HCT116 (cell line): ENCODE measurements around the gene SOCS4. TPM values are rescaled to one million over a fixed set of nuclear protein-coding genes. Genes with fewer than 3 reads are reported as not detected.

Experiments used
- ATAC-seq: fragments of 200-7000 bp; cut with Tn5 transposase; 2 replicates; pipeline ENCODE4 v1.9.1; 2020; ENCODE audit warnings: mild to moderate bottlenecking, moderate library complexity
- BruUV-seq: library from RNA; stranded (reverse); fragments of 400-500 nt; replicated peaks from 2 replicates; lab custom pipeline; 2021; lab: Mats Ljungman, UMichigan
- CTCF ChIA-PET: fragments of 300-600 bp; sonication (Branson Sonifier 250); formaldehyde crosslinking; loops from one replicate; lab custom pipeline; 2021; ENCODE audit warnings: antibody characterized with exemption; lab: Charles Lee
- POLR2A ChIA-PET: fragments of 300-600, 350-600 bp; sonication (Branson Sonifier 250); formaldehyde crosslinking; loops from one replicate; lab custom pipeline; 2021; ENCODE audit warnings: antibody characterized with exemption; lab: Charles Lee
- RAD21 ChIA-PET, 2 experiments: fragments of 300-600 bp; sonication (Branson Sonifier 250); formaldehyde crosslinking; loops; one replicate each; lab custom pipeline; 2023; ENCODE audit warnings: low total read pairs in 2 of 2; ENCODE audit not compliant: uncharacterized antibody in 2 of 2, unreplicated experiment in 2 of 2, low non-redundant PET in 1 of 2; lab: Charles Lee
- DNase-seq: peaks from one replicate; pipeline ENCODE4 v3.0.0-alpha.2; 2010; ENCODE audit warnings: low read depth, low spot score
- H2AFZ ChIP-seq: fragments of 200-600 bp; shearing (Covaris generic), sonication (generic); 2 replicates; pipeline ENCODE4 v1.6.1; 2017; ENCODE audit warnings: low read depth, mixed run types, mixed read lengths, antibody characterized with exemption, low read length; ENCODE audit not compliant: poor library complexity, severe bottlenecking
- H3K27ac ChIP-seq: 2 replicates; pipeline ENCODE4 v1.5.1; 2012; ENCODE audit warnings: low read depth, low read length
- H3K27me3 ChIP-seq: fragments of 200-600 bp; sonication (generic); 2 replicates; pipeline ENCODE4 v1.6.1; 2016; ENCODE audit warnings: mixed run types, low read length, mixed read lengths; ENCODE audit not compliant: insufficient read depth
- H3K36me3 ChIP-seq, 2 experiments: fragments of 200-500 bp in 1 of 2; fragments of 200-600 bp in 1 of 2; sonication (Bioruptor generic) in 1 of 2; sonication (generic) in 1 of 2; 2 replicates each; pipeline versions ENCODE4 v1.5.1 to v1.6.1; 2014 to 2016; ENCODE audit warnings: low read length in 2 of 2, inconsistent platforms in 1 of 2, mixed read lengths in 1 of 2, mixed run types in 1 of 2; ENCODE audit not compliant: insufficient read depth in 2 of 2, control insufficient read depth in 1 of 2
- H3K4me1 ChIP-seq, 2 experiments: fragments of 200-600 bp in 1 of 2; sonication (generic) in 1 of 2; 2 replicates each; pipeline versions ENCODE4 v1.5.1 to v1.6.1; 2012 to 2017; ENCODE audit warnings: low read length in 2 of 2, inconsistent platforms in 1 of 2, mild to moderate bottlenecking in 1 of 2, mixed read lengths in 1 of 2, mixed run types in 1 of 2, moderate library complexity in 1 of 2; ENCODE audit not compliant: insufficient read depth in 2 of 2, control insufficient read depth in 1 of 2
- H3K4me2 ChIP-seq: fragments of 200-600 bp; sonication (generic); 2 replicates; pipeline ENCODE4 v1.6.1; 2017; ENCODE audit warnings: mixed run types, low read length, mixed read lengths
- H3K4me3 ChIP-seq, 2 experiments: fragments of 200-600 bp in 1 of 2; sonication (generic) in 1 of 2; replicated peaks in 1 of 2; 2 replicates each; pipeline ENCODE4 v1.5.1; 2011 to 2016; ENCODE audit warnings: low read length in 2 of 2, control low read depth in 1 of 2, low read depth in 1 of 2, mild to moderate bottlenecking in 1 of 2, mixed read lengths in 1 of 2, mixed run types in 1 of 2
- H3K79me2 ChIP-seq: fragments of 200-600 bp; sonication (generic); 2 replicates; pipeline ENCODE4 v1.6.1; 2017; ENCODE audit warnings: mild to moderate bottlenecking, mixed run types, low read length, moderate library complexity, mixed read lengths; ENCODE audit not compliant: insufficient read depth
- H3K9ac ChIP-seq: fragments of 200-600 bp; sonication (generic); 2 replicates; pipeline ENCODE4 v1.6.1; 2016; ENCODE audit warnings: low read length, mixed read lengths
- H3K9me2 ChIP-seq: fragments of 200-600 bp; sonication (generic), shearing (Covaris generic); 2 replicates; pipeline ENCODE4 v1.6.1; 2017; ENCODE audit warnings: mixed run types, mild to moderate bottlenecking, moderate library complexity; ENCODE audit not compliant: insufficient read depth
- H3K9me3 ChIP-seq, 2 experiments: fragments of 200-500 bp in 1 of 2; fragments of 200-600 bp in 1 of 2; sonication (Bioruptor generic) in 1 of 2; sonication (generic) in 1 of 2; 2 replicates each; pipeline ENCODE4 v1.6.1; 2014 to 2017; ENCODE audit warnings: low read length in 2 of 2, mixed read lengths in 2 of 2, inconsistent platforms in 1 of 2, low read depth in 1 of 2, mild to moderate bottlenecking in 1 of 2, mixed run types in 1 of 2, moderate library complexity in 1 of 2; ENCODE audit not compliant: control insufficient read depth in 1 of 2, insufficient read depth in 1 of 2
- H4K20me1 ChIP-seq: fragments of 200-600 bp; sonication (generic), shearing (Covaris generic); 2 replicates; pipeline ENCODE4 v1.6.1; 2017; ENCODE audit warnings: mixed run types, mild to moderate bottlenecking, moderate library complexity; ENCODE audit not compliant: insufficient read depth
- ATF3 ChIP-seq: IDR thresholded peaks from 2 replicates; pipeline ENCODE4 v1.6.1; 2012
- CBX3 ChIP-seq: IDR thresholded peaks from 2 replicates; pipeline ENCODE4 v1.6.1; 2012; ENCODE audit warnings: low read depth
- CEBPB ChIP-seq: IDR thresholded peaks from 2 replicates; pipeline ENCODE4 v1.6.1; 2012; ENCODE audit warnings: low read depth
- EGR1 ChIP-seq: IDR thresholded peaks from 2 replicates; pipeline ENCODE4 v1.6.1; 2012; ENCODE audit warnings: low read depth
- ELF1 ChIP-seq: IDR thresholded peaks from 2 replicates; pipeline ENCODE4 v1.6.1; 2012; ENCODE audit warnings: low read depth, borderline replicate concordance
- EZH2 ChIP-seq: fragments of 200-600 bp; sonication (generic); IDR thresholded peaks from 2 replicates; pipeline ENCODE4 v1.6.1; 2017; ENCODE audit warnings: antibody characterized with exemption, mixed run types
- FOSL1 ChIP-seq: IDR thresholded peaks from 2 replicates; pipeline ENCODE4 v1.6.1; 2012; ENCODE audit warnings: low read depth
- POLR2AphosphoS5 ChIP-seq: IDR thresholded peaks from 2 replicates; pipeline ENCODE4 v1.6.1; 2011; ENCODE audit warnings: mild to moderate bottlenecking, low read depth, low read length, moderate library complexity
- RAD21 ChIP-seq: IDR thresholded peaks from 2 replicates; pipeline ENCODE4 v1.6.1; 2012; ENCODE audit warnings: low read depth, mild to moderate bottlenecking
- REST ChIP-seq: IDR thresholded peaks from 2 replicates; pipeline ENCODE4 v1.6.1; 2012; ENCODE audit warnings: low read depth
- SIN3A ChIP-seq: IDR thresholded peaks from 2 replicates; pipeline ENCODE4 v1.6.1; 2012; ENCODE audit warnings: low read depth
- SP1 ChIP-seq: IDR thresholded peaks from 2 replicates; pipeline ENCODE4 v1.6.1; 2012; ENCODE audit warnings: low read depth
- YY1 ChIP-seq: IDR thresholded peaks from 2 replicates; pipeline ENCODE4 v1.6.1; 2011; ENCODE audit warnings: low read length, low read depth, moderate library complexity, mild to moderate bottlenecking; ENCODE audit not compliant: insufficient replicate concordance; ENCODE audit errors: extremely low read depth
- ZBTB33 ChIP-seq: IDR thresholded peaks from 2 replicates; pipeline ENCODE4 v1.6.1; 2011; ENCODE audit warnings: mild to moderate bottlenecking, low read length, moderate library complexity; ENCODE audit not compliant: insufficient replicate concordance; ENCODE audit errors: extremely low read depth
- ZFX ChIP-seq: fragments of 450-650 bp; IDR thresholded peaks from 2 replicates; pipeline ENCODE4 v1.6.1; 2017
- ZNF274 ChIP-seq: fragments of 200-500 bp; sonication (Bioruptor generic); IDR thresholded peaks from 2 replicates; pipeline ENCODE4 v1.6.1; 2014; ENCODE audit warnings: mild to moderate bottlenecking, low read depth, low read length, inconsistent platforms
- intact Hi-C: fragments of 100-400 bp; cut with micrococcal nuclease; formaldehyde crosslinking; loops from 2 replicates; pipeline ENCODE4 v1.10.0; 2022
- total RNA-seq: library from RNA; stranded (reverse); gene quantifications from one replicate; pipeline ENCODE4 v1.2.1, GENCODE V29; 2021; ENCODE audit not compliant: unreplicated experiment

The SOCS4 gene
- total RNA-seq, 1 experiment from 2014 or later = 23.7 TPM

- POLR2A ChIA-PET = no interaction called here
- H3K27ac ChIP-seq = no peak overlapping the region
These were observed 35.7 kb downstream of the SOCS4 start for GRCh38 chr14:55062517-55063351.

More at GRCh38 chr14:55062517-55063351, 35.7 kb downstream of the SOCS4 start:
- Histone ChIP-seq H3K4me2 (no peak overlapping the region), H3K4me3 (no peak overlapping the region), H3K9me2 (no peaks in the 10 kb centered on the region), H3K9me3 (no peaks in the 10 kb centered on the region), H4K20me1 (peaks cover 28% of the 10 kb centered on the region; the same call in 1 of the 2 replicates), H3K79me2 (peaks cover 69% of the 10 kb centered on the region), H3K4me1 (no peaks in the 10 kb centered on the region), H2AFZ (no peak overlapping the region), H3K27me3 (no peaks in the 10 kb centered on the region), H3K36me3 (peaks cover 39 to 55% of the 10 kb centered on the region in 2 experiments), H3K9ac (no peak overlapping the region)
- BruUV-seq = no TSS peak
- intact Hi-C loops = no loop called here
- TF ChIP-seq ZNF274 = no peak
- TF ChIP-seq SIN3A = no peak
- TF ChIP-seq ATF3 = no peak
- TF ChIP-seq REST = no peak
- TF ChIP-seq POLR2AphosphoS5 = no peak
- no peak for TF ChIP-seq ZBTB33
- TF ChIP-seq SP1 = no peak
- no peak for TF ChIP-seq RAD21
- no peak for TF ChIP-seq CEBPB
- no peak for TF ChIP-seq EGR1
- TF ChIP-seq EZH2 = no peak
- no peak for TF ChIP-seq CBX3
- TF ChIP-seq YY1 = no peak
- TF ChIP-seq ZFX = no peak
- TF ChIP-seq ELF1 = no peak
- TF ChIP-seq FOSL1 = no peak
- RAD21 ChIA-PET = no interaction called here
- no peak; the same call in 1 of the 2 replicates for ATAC-seq
- CTCF ChIA-PET = no interaction called here
- no peak for DNase-seq
